Loucy (cell line): ENCODE data around the gene METRNL.

Experiments used
- H2AFZ ChIP-seq: fragments of 200-600 bp; sonication (generic); 2 replicates; pipeline ENCODE4 v1.6.0; 2016; ENCODE audit warnings: antibody characterized with exemption, mild to moderate bottlenecking, low read length, moderate library complexity
- H3F3A ChIP-seq: fragments of 200-600 bp; 2 replicates; pipeline ENCODE4 v1.6.0; 2016; ENCODE audit warnings: antibody characterized with exemption, low read depth, mild to moderate bottlenecking
- H3K27me3 ChIP-seq: fragments of 200-600 bp; sonication (generic); 2 replicates; pipeline ENCODE4 v1.6.1; 2014; ENCODE audit warnings: low read length, mild to moderate bottlenecking; ENCODE audit not compliant: insufficient read depth, poor library complexity, severe bottlenecking
- H3K36me3 ChIP-seq: fragments of 200-600 bp; sonication (generic); 2 replicates; pipeline ENCODE4 v1.6.1; 2016; ENCODE audit warnings: low read length; ENCODE audit not compliant: insufficient read depth
- H3K4me1 ChIP-seq: fragments of 200-600 bp; sonication (generic); 2 replicates; pipeline ENCODE4 v1.5.1; 2014; ENCODE audit warnings: low read length, mild to moderate bottlenecking; ENCODE audit not compliant: insufficient read depth, poor library complexity, severe bottlenecking
- H3K4me2 ChIP-seq: fragments of 200-600 bp; sonication (generic); 2 replicates; pipeline ENCODE4 v1.6.0; 2014; ENCODE audit warnings: antibody characterized with exemption, low read length, low read depth, mild to moderate bottlenecking; ENCODE audit not compliant: poor library complexity, severe bottlenecking
- H3K4me3 ChIP-seq: fragments of 200-600 bp; sonication (generic); 2 replicates; pipeline ENCODE4 v1.5.1; 2014; ENCODE audit warnings: low read length, mild to moderate bottlenecking, mixed read lengths; ENCODE audit not compliant: poor library complexity, severe bottlenecking
- H3K79me2 ChIP-seq: fragments of 200-600 bp; sonication (generic); 2 replicates; pipeline ENCODE4 v1.6.1; 2014; ENCODE audit warnings: low read length; ENCODE audit not compliant: insufficient read depth
- H3K9ac ChIP-seq: fragments of 200-600 bp; sonication (generic); 2 replicates; pipeline ENCODE4 v1.6.0; 2014; ENCODE audit warnings: mild to moderate bottlenecking, low read depth, low read length, moderate library complexity; ENCODE audit not compliant: poor library complexity, severe bottlenecking
- H3K9me2 ChIP-seq: fragments of 200-600 bp; sonication (generic); replicated peaks from 2 replicates; pipeline ENCODE4 v1.6.1; 2016; ENCODE audit warnings: low read depth, low read length, mixed read lengths
- H3K9me3 ChIP-seq: fragments of 200-600 bp; sonication (generic); 2 replicates; pipeline ENCODE4 v1.6.1; 2014; ENCODE audit warnings: mild to moderate bottlenecking, antibody characterized with exemption, low read length, low read depth; ENCODE audit not compliant: insufficient read depth
- H4K20me1 ChIP-seq: fragments of 200-600 bp; sonication (generic); 2 replicates; pipeline ENCODE4 v1.6.0; 2014; ENCODE audit warnings: antibody characterized with exemption, low read length, mild to moderate bottlenecking; ENCODE audit not compliant: insufficient read depth, poor library complexity, severe bottlenecking
- EZH2phosphoT487 ChIP-seq: fragments of 200-600 bp; IDR thresholded peaks from 2 replicates; pipeline ENCODE4 v1.6.1; 2018; ENCODE audit warnings: antibody characterized with exemption, mild to moderate bottlenecking, moderate library complexity, borderline replicate concordance
- TF ChIP-seq, protein P1 (sequence below): fragments of 200-600 bp; sonication (generic); conservative IDR thresholded peaks from 2 replicates; pipeline ENCODE4 v1.5.1; 2014; ENCODE audit warnings: mild to moderate bottlenecking, antibody characterized with exemption, low read length

Gene METRNL

DNA sequence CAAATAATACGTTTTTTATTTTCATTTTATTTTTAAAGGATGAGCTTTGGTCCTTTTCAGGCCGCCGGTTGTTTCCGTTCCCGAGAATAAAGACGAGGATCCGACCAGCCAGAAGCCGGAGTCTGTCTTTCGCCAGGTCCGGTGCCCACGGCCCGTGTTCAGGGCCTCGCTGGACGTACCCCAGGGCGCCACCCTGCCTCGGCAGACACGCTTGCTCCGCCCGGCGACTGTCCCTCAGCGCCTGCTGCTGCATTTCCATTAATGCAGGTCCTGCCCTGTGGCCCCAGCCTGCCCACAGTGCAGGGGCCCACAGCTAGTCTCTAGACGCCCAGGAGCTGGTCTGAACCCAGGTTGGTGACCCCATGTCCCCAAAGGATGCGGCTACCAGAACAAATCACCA, 15.6 kb downstream of the METRNL start:
- H3K4me2 ChIP-seq = no peak overlapping the region
- no peaks in the 10 kb centered on the region for H3K4me1 ChIP-seq
- H4K20me1 ChIP-seq = no peaks in the 10 kb centered on the region
- no peaks in the 10 kb centered on the region for H3K79me2 ChIP-seq
- no peak overlapping the region for H3K4me3 ChIP-seq
- no peaks in the 10 kb centered on the region; the same call in 1 of the 2 replicates for H3K36me3 ChIP-seq
- H3K9ac ChIP-seq = no peak overlapping the region
- no peak overlapping the region for H2AFZ ChIP-seq
- no peaks in the 10 kb centered on the region for H3K27me3 ChIP-seq
- H3K9me2 ChIP-seq = no peaks in the 10 kb centered on the region
- TF ChIP-seq, protein P1, sequence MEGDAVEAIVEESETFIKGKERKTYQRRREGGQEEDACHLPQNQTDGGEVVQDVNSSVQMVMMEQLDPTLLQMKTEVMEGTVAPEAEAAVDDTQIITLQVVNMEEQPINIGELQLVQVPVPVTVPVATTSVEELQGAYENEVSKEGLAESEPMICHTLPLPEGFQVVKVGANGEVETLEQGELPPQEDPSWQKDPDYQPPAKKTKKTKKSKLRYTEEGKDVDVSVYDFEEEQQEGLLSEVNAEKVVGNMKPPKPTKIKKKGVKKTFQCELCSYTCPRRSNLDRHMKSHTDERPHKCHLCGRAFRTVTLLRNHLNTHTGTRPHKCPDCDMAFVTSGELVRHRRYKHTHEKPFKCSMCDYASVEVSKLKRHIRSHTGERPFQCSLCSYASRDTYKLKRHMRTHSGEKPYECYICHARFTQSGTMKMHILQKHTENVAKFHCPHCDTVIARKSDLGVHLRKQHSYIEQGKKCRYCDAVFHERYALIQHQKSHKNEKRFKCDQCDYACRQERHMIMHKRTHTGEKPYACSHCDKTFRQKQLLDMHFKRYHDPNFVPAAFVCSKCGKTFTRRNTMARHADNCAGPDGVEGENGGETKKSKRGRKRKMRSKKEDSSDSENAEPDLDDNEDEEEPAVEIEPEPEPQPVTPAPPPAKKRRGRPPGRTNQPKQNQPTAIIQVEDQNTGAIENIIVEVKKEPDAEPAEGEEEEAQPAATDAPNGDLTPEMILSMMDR = no peak
- TF ChIP-seq EZH2phosphoT487 = no peak
- no peaks in the 10 kb centered on the region for H3K9me3 ChIP-seq
- H3F3A ChIP-seq = no peaks in the 10 kb centered on the region

DNA sequence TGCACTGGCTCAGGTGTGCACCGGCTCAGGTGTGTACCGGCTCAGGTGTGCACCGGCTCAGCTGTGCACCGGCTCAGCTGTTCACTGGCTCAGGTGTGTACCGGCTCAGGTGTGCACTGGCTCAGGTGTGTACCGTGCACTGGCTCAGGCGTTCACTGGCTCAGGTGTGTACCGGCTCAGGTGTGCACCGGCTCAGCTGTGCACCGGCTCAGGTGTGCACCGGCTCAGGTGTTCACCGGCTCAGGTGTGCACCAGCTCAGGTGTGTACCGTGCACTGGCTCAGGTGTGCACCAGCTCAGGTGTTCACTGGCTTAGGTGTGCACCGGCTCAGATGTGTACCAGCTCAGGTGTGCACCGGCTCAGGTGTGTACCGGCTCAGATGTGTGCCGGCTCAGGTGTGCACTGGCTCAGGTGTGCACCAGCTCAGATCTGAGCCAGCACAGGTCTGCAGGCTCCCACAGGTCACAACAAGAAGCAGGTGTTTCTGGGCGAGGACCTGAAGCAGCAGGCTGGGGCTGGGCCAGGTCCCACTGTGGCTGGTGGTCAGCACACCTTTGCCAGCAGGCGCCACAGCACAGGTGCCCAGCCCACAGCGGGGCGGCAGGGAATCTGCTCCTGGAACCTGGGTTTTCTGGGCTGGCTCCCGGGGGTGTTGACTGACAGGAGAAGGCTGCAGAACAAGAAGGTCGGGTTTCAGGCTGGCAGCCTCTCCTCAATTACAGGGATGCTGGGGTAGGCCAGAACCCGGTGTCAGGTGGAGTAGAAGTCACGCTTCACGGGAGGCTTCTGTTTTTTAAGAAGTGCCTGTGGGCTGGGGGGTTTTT, 17.2 kb downstream of the METRNL start:
- Histone ChIP-seq H3K4me2 (no peak overlapping the region), H3K27me3 (no peaks in the 10 kb centered on the region), H3K36me3 (no peaks in the 10 kb centered on the region; the same call in 1 of the 2 replicates), H3K4me1 (peaks cover 8% of the 10 kb centered on the region), H3F3A (no peaks in the 10 kb centered on the region), H3K9me2 (no peaks in the 10 kb centered on the region), H4K20me1 (no peaks in the 10 kb centered on the region), H3K9ac (no peak overlapping the region), H3K9me3 (no peaks in the 10 kb centered on the region), H3K79me2 (no peaks in the 10 kb centered on the region), H3K4me3 (no peak overlapping the region), H2AFZ (no peak overlapping the region)
- no peak for TF ChIP-seq EZH2phosphoT487
- TF ChIP-seq, protein P1 = no peak

DNA sequence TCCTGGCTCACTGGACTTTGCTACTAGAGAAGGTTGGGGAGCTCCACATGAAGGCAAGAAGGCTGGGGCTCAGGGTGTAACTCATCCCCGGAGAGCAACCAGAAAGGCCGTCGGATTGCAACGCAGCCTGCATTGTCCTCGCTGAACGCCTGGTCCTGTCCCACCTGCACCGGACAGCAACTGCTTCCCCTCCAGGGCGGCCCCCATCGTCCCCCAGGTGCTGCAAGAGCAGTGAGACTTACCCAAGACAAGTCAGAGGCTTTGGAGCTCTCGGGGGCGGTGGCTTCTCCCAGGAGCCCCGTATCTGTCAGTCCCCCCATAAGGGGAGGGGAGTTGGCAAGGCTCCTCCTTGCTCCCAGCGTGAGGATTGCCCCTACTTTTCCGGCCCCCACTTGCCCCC, 18.4 kb downstream of the METRNL start:
- Histone ChIP-seq H2AFZ (no peak overlapping the region), H4K20me1 (no peaks in the 10 kb centered on the region), H3K4me3 (no peak overlapping the region), H3K79me2 (no peaks in the 10 kb centered on the region), H3K9me3 (no peaks in the 10 kb centered on the region), H3K9me2 (no peaks in the 10 kb centered on the region), H3K9ac (no peak overlapping the region), H3F3A (no peaks in the 10 kb centered on the region), H3K4me2 (no peak overlapping the region), H3K36me3 (no peaks in the 10 kb centered on the region; the same call in 1 of the 2 replicates), H3K4me1 (peaks cover 13% of the 10 kb centered on the region), H3K27me3 (no peaks in the 10 kb centered on the region)
- no peak for TF ChIP-seq EZH2phosphoT487
- TF ChIP-seq, protein P1 = no peak
